Hepatocyte (in vitro differentiated cells): ENCODE measurements around the gene PPP1R2. TPM values are rescaled to one million over a fixed set of nuclear protein-coding genes. Genes with fewer than 3 reads are reported as not detected.

Experiments
- DNase-seq: peaks from one replicate; pipeline ENCODE4 v3.0.0-alpha.2; 2016; ENCODE audit warnings: low spot score
- H2AFZ ChIP-seq: fragments of 200-600 bp; sonication (generic); 2 replicates; pipeline ENCODE4 v1.6.0; 2016; ENCODE audit warnings: antibody characterized with exemption, mild to moderate bottlenecking
- H3K27ac ChIP-seq: fragments of 200-600 bp; sonication (generic); 2 replicates; pipeline ENCODE4 v1.5.1; 2016; ENCODE audit warnings: mild to moderate bottlenecking
- H3K27me3 ChIP-seq: fragments of 200-600 bp; sonication (generic); 2 replicates; pipeline ENCODE4 v1.6.1; 2016
- H3K36me3 ChIP-seq: fragments of 200-600 bp; sonication (generic); replicated peaks from 2 replicates; pipeline ENCODE4 v1.5.1; 2016; ENCODE audit warnings: low read depth; ENCODE audit not compliant: insufficient read depth
- H3K4me1 ChIP-seq: fragments of 200-600 bp; sonication (generic); 2 replicates; pipeline ENCODE4 v1.5.1; 2016; ENCODE audit warnings: mild to moderate bottlenecking, moderate library complexity; ENCODE audit not compliant: insufficient read depth
- H3K4me2 ChIP-seq: fragments of 200-600 bp; sonication (generic); 2 replicates; pipeline ENCODE4 v1.6.0; 2016
- H3K4me3 ChIP-seq: fragments of 200-600 bp; sonication (generic); 2 replicates; pipeline ENCODE4 v1.5.1; 2016; ENCODE audit warnings: mild to moderate bottlenecking
- H3K79me2 ChIP-seq: fragments of 200-600 bp; sonication (generic); 2 replicates; pipeline ENCODE4 v1.6.0; 2017; ENCODE audit warnings: mild to moderate bottlenecking
- H3K9me2 ChIP-seq: fragments of 200-600 bp; sonication (generic); replicated peaks from 2 replicates; pipeline ENCODE4 v1.6.0; 2017; ENCODE audit warnings: mild to moderate bottlenecking; ENCODE audit not compliant: insufficient read depth
- H3K9me3 ChIP-seq: fragments of 200-600 bp; sonication (generic); 2 replicates; pipeline ENCODE4 v1.5.1; 2016; ENCODE audit warnings: low read depth, mild to moderate bottlenecking
- H4K20me1 ChIP-seq: fragments of 200-600 bp; sonication (generic); 2 replicates; pipeline ENCODE4 v1.6.0; 2016; ENCODE audit warnings: mild to moderate bottlenecking; ENCODE audit not compliant: insufficient read depth, poor library complexity, severe bottlenecking
- EZH2 ChIP-seq: fragments of 200-600 bp; sonication (generic); IDR thresholded peaks from 2 replicates; pipeline ENCODE4 v1.6.1; 2016; ENCODE audit warnings: antibody characterized with exemption, mild to moderate bottlenecking, borderline replicate concordance
- EZH2phosphoT487 ChIP-seq: fragments of 200-600 bp; sonication (generic); IDR thresholded peaks from one replicate; pipeline ENCODE4 v1.6.1; 2018; ENCODE audit warnings: antibody characterized with exemption, mild to moderate bottlenecking, low read depth, moderate library complexity; ENCODE audit not compliant: unreplicated experiment, severe bottlenecking
- WGBS: methylation state at CpG from one replicate; pipeline ENCODE4 v1.1.6; 2016; ENCODE audit warnings: low lambda C conversion rate; ENCODE audit errors: missing lambda C conversion rate; 5-methylcytosine and 5-hydroxymethylcytosine counted together
- polyA plus RNA-seq: library from polyadenylated mRNA; unstranded; fragments of >200 nt; fragmentation: Nextera tagmentation; extraction: Ambion mirVana; gene quantifications from 2 replicates; pipeline ENCODE4 v1.2.1, GENCODE V29; 2016
- total RNA-seq: library from RNA; depleted of rRNA; stranded (reverse); fragments of >200 nt; gene quantifications from 2 replicates; pipeline ENCODE4 v1.2.3, GENCODE V29; 2014
- TF ChIP-seq, protein P1 (sequence below): fragments of 200-600 bp; sonication (generic); IDR thresholded peaks from 2 replicates; pipeline ENCODE4 v1.5.1; 2016; ENCODE audit warnings: antibody characterized with exemption, mild to moderate bottlenecking; ENCODE audit not compliant: poor library complexity

The PPP1R2 gene
- total and polyA plus RNA-seq, 2 experiments from 2014 or later, result 49.1 to 53.4 TPM

- H3K9me3 ChIP-seq, result no peaks in the 10 kb centered on the region
- DNase-seq, result no peak
- no peaks in the 10 kb centered on the region for H3K79me2 ChIP-seq
- H3K4me1 ChIP-seq, result no peaks in the 10 kb centered on the region
- H3K27ac ChIP-seq, result no peak overlapping the region
- TF ChIP-seq EZH2phosphoT487, result no peak
- TF ChIP-seq, protein P1, sequence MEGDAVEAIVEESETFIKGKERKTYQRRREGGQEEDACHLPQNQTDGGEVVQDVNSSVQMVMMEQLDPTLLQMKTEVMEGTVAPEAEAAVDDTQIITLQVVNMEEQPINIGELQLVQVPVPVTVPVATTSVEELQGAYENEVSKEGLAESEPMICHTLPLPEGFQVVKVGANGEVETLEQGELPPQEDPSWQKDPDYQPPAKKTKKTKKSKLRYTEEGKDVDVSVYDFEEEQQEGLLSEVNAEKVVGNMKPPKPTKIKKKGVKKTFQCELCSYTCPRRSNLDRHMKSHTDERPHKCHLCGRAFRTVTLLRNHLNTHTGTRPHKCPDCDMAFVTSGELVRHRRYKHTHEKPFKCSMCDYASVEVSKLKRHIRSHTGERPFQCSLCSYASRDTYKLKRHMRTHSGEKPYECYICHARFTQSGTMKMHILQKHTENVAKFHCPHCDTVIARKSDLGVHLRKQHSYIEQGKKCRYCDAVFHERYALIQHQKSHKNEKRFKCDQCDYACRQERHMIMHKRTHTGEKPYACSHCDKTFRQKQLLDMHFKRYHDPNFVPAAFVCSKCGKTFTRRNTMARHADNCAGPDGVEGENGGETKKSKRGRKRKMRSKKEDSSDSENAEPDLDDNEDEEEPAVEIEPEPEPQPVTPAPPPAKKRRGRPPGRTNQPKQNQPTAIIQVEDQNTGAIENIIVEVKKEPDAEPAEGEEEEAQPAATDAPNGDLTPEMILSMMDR, result no peak
- no peak for TF ChIP-seq EZH2
- H3K9me2 ChIP-seq, result no peaks in the 10 kb centered on the region
- H3K36me3 ChIP-seq, result no peaks in the 10 kb centered on the region
- no peak overlapping the region for H2AFZ ChIP-seq
- H3K4me2 ChIP-seq, result no peak overlapping the region
- WGBS, result 94% methylated on average over 19 of the region's 19 CpGs
- no peaks in the 10 kb centered on the region for H3K27me3 ChIP-seq
- no peaks in the 10 kb centered on the region for H4K20me1 ChIP-seq
- H3K4me3 ChIP-seq, result no peak overlapping the region
Observed at GRCh38 chr3:195573611-195574496, 30.7 kb upstream of the PPP1R2 start.

GRCh38 chr3:195571361-195571760, 28.2 kb upstream of the PPP1R2 start:
- H3K9me3 ChIP-seq, result no peaks in the 10 kb centered on the region
- H4K20me1 ChIP-seq, result no peaks in the 10 kb centered on the region
- peaks cover 3% of the 10 kb centered on the region for H3K4me1 ChIP-seq
- no peak for DNase-seq
- H3K27me3 ChIP-seq, result no peaks in the 10 kb centered on the region
- no peak overlapping the region for H3K4me2 ChIP-seq
- H3K79me2 ChIP-seq, result no peaks in the 10 kb centered on the region
- H3K36me3 ChIP-seq, result no peaks in the 10 kb centered on the region
- WGBS, result 86% methylated on average over 6 of the region's 6 CpGs
- no peaks in the 10 kb centered on the region for H3K9me2 ChIP-seq
- TF ChIP-seq EZH2phosphoT487 (no peak), EZH2 (no peak)
- TF ChIP-seq, protein P1, result no peak
- no peak overlapping the region for H2AFZ ChIP-seq
- H3K27ac ChIP-seq, result no peak overlapping the region
- H3K4me3 ChIP-seq, result no peak overlapping the region

GRCh38 chr3:195570912-195571311, 27.8 kb upstream of the PPP1R2 start:
- no peak for TF ChIP-seq EZH2phosphoT487
- no peaks in the 10 kb centered on the region for H3K79me2 ChIP-seq
- no peaks in the 10 kb centered on the region for H3K9me3 ChIP-seq
- 86% methylated on average over 9 of the region's 9 CpGs for WGBS
- peaks cover 5% of the 10 kb centered on the region for H3K4me1 ChIP-seq
- H3K9me2 ChIP-seq, result no peaks in the 10 kb centered on the region
- H3K4me2 ChIP-seq, result no peak overlapping the region
- no peak for DNase-seq
- no peaks in the 10 kb centered on the region for H3K36me3 ChIP-seq
- H4K20me1 ChIP-seq, result no peaks in the 10 kb centered on the region
- no peak overlapping the region for H3K27ac ChIP-seq
- no peaks in the 10 kb centered on the region for H3K27me3 ChIP-seq
- H2AFZ ChIP-seq, result no peak overlapping the region
- H3K4me3 ChIP-seq, result no peak overlapping the region

DNA sequence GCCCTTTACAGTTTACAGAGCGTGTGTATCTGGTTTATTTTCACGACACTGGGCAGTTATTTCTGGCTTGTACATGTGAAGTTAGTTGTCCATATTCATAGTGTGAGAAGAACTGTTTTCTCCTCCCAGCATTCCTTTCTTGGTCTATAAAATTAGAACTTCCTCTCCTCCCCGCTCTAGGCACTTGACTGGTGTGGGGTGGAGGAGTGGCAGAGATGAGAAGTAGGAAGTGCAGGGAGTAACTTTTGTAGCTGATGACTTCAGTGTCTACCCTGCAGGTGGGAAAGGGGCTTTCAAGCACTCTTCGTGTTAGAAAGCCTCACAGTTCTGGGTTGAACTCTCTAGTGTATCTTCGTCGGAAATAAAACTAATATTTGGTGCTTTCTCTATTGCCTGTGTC, 27.2 kb upstream of the PPP1R2 start:
- 84% methylated on average over 6 of the region's 6 CpGs for WGBS
- Histone ChIP-seq H3K27me3 (no peaks in the 10 kb centered on the region), H3K4me2 (no peak overlapping the region), H3K9me2 (no peaks in the 10 kb centered on the region), H2AFZ (no peak overlapping the region), H3K4me1 (peaks cover 9% of the 10 kb centered on the region), H3K27ac (no peak overlapping the region), H3K36me3 (no peaks in the 10 kb centered on the region), H4K20me1 (no peaks in the 10 kb centered on the region), H3K9me3 (no peaks in the 10 kb centered on the region), H3K79me2 (no peaks in the 10 kb centered on the region), H3K4me3 (no peak overlapping the region)
- no peak for DNase-seq
- no peak for TF ChIP-seq EZH2
